HG03139 (cell line): ENCODE data around the gene NRN1.
"Not testable (repeated sequence)": the region's sequence is repeated elsewhere in the genome, so short reads cannot be mapped to it uniquely, and the experiment has no call there.

Experiments used
- ATAC-seq: cut with Tn5 transposase; IDR thresholded peaks from one replicate; pipeline ENCODE4 v1.9.1; 2021; ENCODE audit not compliant: unreplicated experiment

The NRN1 gene

GRCh38 chr6:5984150-5985089 lies 22.3 kb downstream of the NRN1 start:
- no peak for ATAC-seq

DNA sequence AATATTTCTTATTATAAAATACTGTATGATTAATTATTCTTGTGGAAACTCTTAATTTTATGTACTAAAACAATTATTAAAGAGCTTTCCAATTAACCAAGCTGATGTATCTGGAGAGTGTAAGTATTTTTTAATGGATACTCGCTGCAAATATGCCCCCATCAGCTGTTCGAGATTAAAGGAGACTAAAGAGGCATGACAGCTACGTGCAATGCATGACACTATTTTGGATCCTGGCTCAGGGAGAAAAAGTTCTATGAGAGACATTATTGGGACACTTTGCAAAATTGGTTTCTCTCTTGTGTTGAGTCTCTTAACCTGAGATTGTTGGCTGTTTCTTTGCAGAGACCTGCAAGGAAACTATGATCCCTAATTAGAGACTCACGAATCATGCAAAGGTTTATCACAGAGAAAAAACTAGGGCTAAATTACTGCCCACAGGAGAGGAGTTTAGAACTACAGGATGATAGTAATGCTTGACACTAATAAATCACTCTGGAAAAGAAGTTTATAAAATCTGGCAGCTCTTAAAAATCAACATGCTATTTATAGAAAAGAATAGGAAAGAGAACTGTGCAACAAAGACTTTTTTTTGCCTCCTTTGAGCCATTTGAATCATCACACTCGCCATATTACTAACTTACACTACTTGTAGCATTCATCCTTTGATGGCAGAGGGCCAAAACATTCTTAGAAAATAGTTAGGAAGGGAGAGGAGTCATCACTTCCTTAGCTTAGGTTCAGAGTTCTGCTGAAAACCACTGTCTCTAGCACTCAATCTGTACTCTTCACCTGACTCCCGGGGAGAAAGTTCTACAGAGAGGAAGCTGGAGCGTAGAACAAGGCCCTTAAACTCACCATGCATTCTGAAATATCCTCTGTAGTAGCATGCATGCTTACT lies 25.3 kb downstream of the NRN1 start:
- no peak for ATAC-seq

DNA sequence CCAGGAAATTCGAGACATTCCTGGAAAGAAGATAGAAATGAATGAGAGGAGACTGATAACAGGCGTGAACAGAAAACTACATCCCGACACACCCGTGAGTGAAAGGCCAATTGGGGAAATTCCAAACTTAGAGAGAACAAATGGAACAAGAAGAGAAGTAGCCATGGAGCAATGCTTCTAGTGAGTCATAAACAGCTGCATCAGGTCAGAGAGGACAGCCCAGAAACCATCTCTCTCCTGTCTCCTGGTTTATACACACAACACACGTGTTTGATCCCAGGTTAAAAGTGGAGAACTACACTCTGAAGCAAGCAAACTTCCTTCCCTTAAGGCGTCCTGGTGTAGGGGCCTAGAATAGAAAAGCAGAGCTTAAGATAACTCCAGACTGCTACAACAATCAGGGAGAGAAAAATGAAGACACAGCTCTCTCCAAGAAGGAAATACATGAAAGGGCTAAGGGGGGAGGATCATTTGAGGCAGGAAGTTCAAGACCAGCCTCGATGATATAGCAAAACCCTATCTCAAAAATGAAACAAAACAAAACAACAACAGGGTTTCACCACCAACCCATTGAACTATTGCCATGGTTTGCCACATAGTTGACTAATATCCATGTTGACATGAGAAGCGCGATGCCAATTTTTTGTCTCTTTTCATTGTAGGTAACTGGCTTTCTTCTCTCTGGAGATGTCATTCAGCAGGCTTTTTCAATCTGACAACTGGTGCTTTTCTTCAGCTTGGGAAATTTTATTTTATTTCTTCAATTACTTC lies 26.9 kb downstream of the NRN1 start:
- ATAC-seq: no peak

DNA sequence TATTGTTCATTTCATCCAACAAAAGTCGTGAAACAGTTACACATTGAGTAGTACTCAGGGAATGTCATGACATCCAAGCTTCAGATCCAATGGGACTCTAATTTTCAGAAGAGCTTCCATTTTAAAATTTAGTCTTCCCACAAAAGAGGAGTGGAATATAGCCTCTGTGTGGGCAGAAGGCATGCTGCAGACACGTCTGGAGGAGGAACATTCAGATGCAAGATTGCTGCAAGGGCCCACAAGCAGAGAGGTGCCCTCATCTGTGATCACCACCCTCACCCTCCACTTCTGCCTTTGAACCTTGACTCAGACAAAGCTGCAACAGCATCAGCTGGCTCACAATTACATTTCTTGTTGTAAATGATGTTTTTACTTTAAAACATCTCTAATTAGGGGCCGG lies 29.9 kb downstream of the NRN1 start:
- no peak for ATAC-seq

DNA sequence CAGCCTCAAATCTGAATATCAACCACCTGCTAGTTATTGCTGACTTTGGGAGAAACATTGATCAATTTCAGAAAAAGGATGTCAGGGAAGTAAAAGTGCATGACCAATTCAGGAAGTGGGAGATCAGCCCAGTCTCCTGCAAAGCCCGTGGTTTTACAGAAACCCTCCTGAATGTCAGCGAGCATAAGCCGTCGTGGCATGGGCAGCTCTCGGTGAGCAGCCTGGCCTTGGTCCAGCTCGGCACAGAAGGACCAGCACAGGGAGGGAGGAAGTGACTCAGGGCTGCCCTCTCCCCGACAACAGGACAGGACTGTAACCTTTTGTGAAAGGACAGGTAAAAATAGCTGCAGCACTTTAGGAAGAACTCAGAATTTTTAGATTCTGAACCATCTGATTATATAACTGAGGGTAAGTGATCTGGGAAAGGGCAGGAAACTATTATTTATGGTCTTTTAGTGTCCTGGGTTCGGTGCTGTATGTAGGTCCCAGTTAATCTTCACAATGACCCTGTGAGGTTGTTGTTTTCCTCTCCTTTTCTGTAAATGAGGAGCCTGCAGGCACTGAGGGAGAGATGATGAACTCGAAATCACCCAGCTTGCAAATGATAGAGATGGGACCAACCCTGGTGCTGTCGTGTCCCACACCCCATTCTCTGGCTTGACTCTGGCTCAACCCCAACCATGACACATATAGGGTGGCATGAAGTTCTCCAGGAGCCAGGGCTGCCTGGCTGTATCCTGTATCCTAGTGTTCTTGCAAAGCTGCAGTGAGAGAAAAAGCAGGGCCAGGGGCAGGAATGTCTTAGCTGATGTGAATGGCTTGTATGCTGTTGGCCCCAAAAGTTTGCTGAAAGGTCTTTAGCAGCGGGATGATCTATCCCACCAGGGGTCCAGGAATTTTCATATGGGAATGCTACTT lies 37.6 kb downstream of the NRN1 start:
- ATAC-seq: no peak

DNA sequence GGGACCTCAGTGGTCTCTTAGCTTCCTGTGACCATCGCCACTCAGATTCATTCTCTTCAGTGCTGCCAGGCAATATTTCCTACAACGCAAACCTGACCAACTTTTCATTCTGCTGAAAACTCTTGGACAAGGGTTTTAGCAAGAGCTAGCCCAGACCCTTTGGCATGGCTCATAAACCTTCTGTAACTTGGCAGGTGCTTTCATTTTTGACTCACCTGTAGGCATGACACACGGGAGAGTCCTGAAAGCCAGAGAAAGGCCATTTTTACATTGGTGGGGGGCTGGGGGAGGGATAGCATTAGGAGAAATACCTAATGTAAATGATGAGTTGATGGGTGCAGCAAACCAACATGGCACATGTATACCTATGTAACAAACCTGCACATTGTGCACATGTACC lies 38.7 kb downstream of the NRN1 start:
- ATAC-seq: not testable (repeated sequence)

DNA sequence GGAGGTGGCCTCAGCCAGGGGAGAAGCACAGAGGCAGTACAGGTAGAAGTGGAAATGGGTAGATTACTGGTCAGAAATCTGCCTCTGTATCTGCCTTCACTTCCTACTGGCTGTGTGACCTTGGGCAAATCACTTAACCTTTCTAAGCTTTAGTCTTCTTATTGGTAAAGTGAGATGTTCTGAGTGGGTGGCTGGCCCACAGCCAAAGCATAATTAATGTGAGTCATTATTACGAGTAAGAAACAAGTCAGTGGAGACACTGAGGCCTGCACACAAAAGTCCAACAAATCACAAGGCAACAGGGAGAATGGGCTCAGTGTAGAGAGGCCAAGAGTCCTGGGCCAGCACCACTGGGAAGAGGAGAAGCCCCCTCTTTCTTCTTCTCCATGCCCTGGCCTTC lies 39.1 kb downstream of the NRN1 start:
- no peak for ATAC-seq

DNA sequence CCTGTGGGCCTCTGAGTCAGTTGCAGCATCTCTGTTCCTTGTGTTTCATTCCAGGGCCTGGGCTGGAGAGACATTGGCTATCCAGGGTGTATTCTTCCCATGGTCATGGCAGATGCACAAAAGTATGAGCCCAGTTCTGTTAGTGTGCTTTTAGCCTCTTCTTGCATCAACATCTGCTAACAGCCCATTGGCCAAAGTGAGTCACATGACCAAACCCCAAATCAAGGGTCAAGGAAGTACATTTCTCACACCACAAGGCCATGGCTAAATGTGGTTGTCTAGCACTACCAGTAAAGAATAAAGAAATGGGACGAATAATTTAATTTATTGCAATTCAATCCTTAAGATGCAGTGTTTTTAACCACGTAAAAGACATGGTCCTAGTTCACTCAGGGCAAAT lies 43.9 kb downstream of the NRN1 start:
- no peak for ATAC-seq

GRCh38 chr6:5961836-5962235 lies 44.9 kb downstream of the NRN1 start:
- no peak for ATAC-seq

DNA sequence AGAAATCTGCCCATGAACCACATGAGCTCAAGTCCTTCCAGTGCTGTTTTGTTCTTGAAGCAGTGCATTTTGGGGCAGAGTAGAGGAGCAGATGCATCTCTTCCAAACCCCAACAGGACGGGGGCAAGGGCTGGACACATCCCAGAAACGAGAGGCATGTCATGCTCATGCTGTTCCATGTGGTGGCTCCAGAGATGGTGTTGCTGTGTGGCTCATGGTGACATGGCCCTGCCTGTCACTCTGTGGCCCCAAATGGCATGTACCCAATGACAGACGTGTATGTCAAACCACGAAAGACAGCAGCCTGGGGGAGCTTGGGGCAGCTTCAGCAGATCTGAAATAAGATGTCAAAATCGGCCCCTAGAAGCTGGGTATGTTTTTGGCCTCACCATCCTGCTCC lies 46.3 kb downstream of the NRN1 start:
- no peak for ATAC-seq

- no peak for ATAC-seq
Measured at GRCh38 chr6:5958921-5959320, 47.8 kb downstream of the NRN1 start.

GRCh38 chr6:5956939-5957338 lies 49.8 kb downstream of the NRN1 start:
- no peak for ATAC-seq

GRCh38 chr6:5950361-5950785 lies 56.4 kb downstream of the NRN1 start:
- ATAC-seq: no peak
